ENCODE results near the gene CXCL13. TPM values are rescaled to one million over a fixed set of nuclear protein-coding genes. Genes with fewer than 3 reads are reported as not detected.

Gene CXCL13
- total and polyA plus RNA-seq, 2 experiments from 2014 or later = not detected

- no peaks in the 10 kb centered on the region for H3K79me2 ChIP-seq (replicated peaks; ENCODE audit: insufficient read depth)
- no peak for DNase-seq (ENCODE audit: low spot score)
- H3K9me3 Mint-ChIP-seq = no peaks in the 10 kb centered on the region
- no peak overlapping the region for H3K4me3 Mint-ChIP-seq
- no peak overlapping the region for H3K4me3 ChIP-seq
- H4K20me1 ChIP-seq (replicated peaks; ENCODE audit: insufficient read depth) = no peaks in the 10 kb centered on the region
- no peaks in the 10 kb centered on the region for H3K36me3 ChIP-seq (ENCODE audit: insufficient read depth)
- peaks cover 2% of the 10 kb centered on the region; the same call in 1 of the 3 replicates for H3K4me1 Mint-ChIP-seq
- peaks cover 2% of the 10 kb centered on the region for H3K27me3 Mint-ChIP-seq (ENCODE audit: insufficient read depth, low read depth, poor library complexity)
- H3K36me3 Mint-ChIP-seq (ENCODE audit: low read depth) = no peaks in the 10 kb centered on the region
- H3K27ac Mint-ChIP-seq = no peak overlapping the region
- H3K4me2 ChIP-seq = no peak overlapping the region
- H3K27me3 ChIP-seq (ENCODE audit: insufficient read depth) = no peaks in the 10 kb centered on the region
- H3K4me1 ChIP-seq (ENCODE audit: insufficient read depth) = no peaks in the 10 kb centered on the region
- TF ChIP-seq ZNF114 (CRISPR knock-in tag; IDR thresholded peaks at IDR 0.05) = no peak
- TF ChIP-seq EZH2phosphoT487 (IDR thresholded peaks at IDR 0.05; ENCODE audit: unreplicated experiment) = no peak
- no peak for TF ChIP-seq ZNF331 (CRISPR knock-in tag; IDR thresholded peaks at IDR 0.05; ENCODE audit: low read depth)
- TF ChIP-seq ETS1 (IDR thresholded peaks at IDR 0.05) = no peak
- H3K27ac ChIP-seq (ENCODE audit: low read depth) = no peak overlapping the region
- H3K9me2 ChIP-seq (ENCODE audit: insufficient read depth) = no peaks in the 10 kb centered on the region
- 0 out of 2 replicates have a peak overlapping the region, but pooled peaks have one; percentile 16 for H2AFZ ChIP-seq
- no peaks in the 10 kb centered on the region for H3F3A ChIP-seq (replicated peaks; ENCODE audit: low read depth)
- ATAC-seq = no peak
Observed at GRCh38 chr4:77601614-77602187, 3.9 kb upstream of the CXCL13 start.

GRCh38 chr4:77613267-77613666 is 7.6 kb downstream of the CXCL13 start:
- H3K9me3 Mint-ChIP-seq = no peaks in the 10 kb centered on the region
- H3K4me3 ChIP-seq = no peak overlapping the region
- no peak overlapping the region for H3K27ac Mint-ChIP-seq
- no peak for TF ChIP-seq EZH2 (IDR thresholded peaks at IDR 0.05; ENCODE audit: low read depth, unreplicated experiment)
- H3K4me2 ChIP-seq = no peak overlapping the region
- ATAC-seq (no peak), DNase-seq (ENCODE audit: low spot score) (no peak)
- H3K4me1 Mint-ChIP-seq = no peaks in the 10 kb centered on the region
- no peaks in the 10 kb centered on the region for H3F3A ChIP-seq (replicated peaks; ENCODE audit: low read depth)
- H3K36me3 Mint-ChIP-seq (ENCODE audit: low read depth) = no peaks in the 10 kb centered on the region
- no peaks in the 10 kb centered on the region for H3K27me3 ChIP-seq (ENCODE audit: insufficient read depth)
- H3K9me2 ChIP-seq (ENCODE audit: insufficient read depth) = no peaks in the 10 kb centered on the region
- no peaks in the 10 kb centered on the region for H4K20me1 ChIP-seq (replicated peaks; ENCODE audit: insufficient read depth)
- H3K27me3 Mint-ChIP-seq (ENCODE audit: insufficient read depth, low read depth, poor library complexity) = peaks cover 3% of the 10 kb centered on the region
- no peaks in the 10 kb centered on the region for H3K36me3 ChIP-seq (ENCODE audit: insufficient read depth)
- H3K4me1 ChIP-seq (ENCODE audit: insufficient read depth) = no peaks in the 10 kb centered on the region
- H3K4me3 Mint-ChIP-seq = no peak overlapping the region
- no peak overlapping the region for H3K27ac ChIP-seq (ENCODE audit: low read depth)
- 0 out of 2 replicates have a peak overlapping the region, but pooled peaks have one; percentile 59 for H2AFZ ChIP-seq
- no peaks in the 10 kb centered on the region for H3K79me2 ChIP-seq (replicated peaks; ENCODE audit: insufficient read depth)

GRCh38 chr4:77615153-77615552 is 9.5 kb downstream of the CXCL13 start:
- Histone ChIP-seq H3K4me1 (ENCODE audit: insufficient read depth) (no peaks in the 10 kb centered on the region), H3K9me2 (ENCODE audit: insufficient read depth) (no peaks in the 10 kb centered on the region), H3K4me3 (no peak overlapping the region), H3K36me3 (ENCODE audit: insufficient read depth) (no peaks in the 10 kb centered on the region), H3K27me3 (ENCODE audit: insufficient read depth) (no peaks in the 10 kb centered on the region), H3K27ac (ENCODE audit: low read depth) (no peak overlapping the region), H2AFZ (no peak overlapping the region), H3K79me2 (replicated peaks; ENCODE audit: insufficient read depth) (no peaks in the 10 kb centered on the region), H3F3A (replicated peaks; ENCODE audit: low read depth) (no peaks in the 10 kb centered on the region), H3K4me2 (no peak overlapping the region), H4K20me1 (replicated peaks; ENCODE audit: insufficient read depth) (no peaks in the 10 kb centered on the region)
- H3K36me3 Mint-ChIP-seq (ENCODE audit: low read depth) = no peaks in the 10 kb centered on the region
- ATAC-seq = no peak
- H3K27me3 Mint-ChIP-seq (ENCODE audit: insufficient read depth, low read depth, poor library complexity) = peaks cover 1% of the 10 kb centered on the region
- H3K4me3 Mint-ChIP-seq = no peak overlapping the region
- H3K27ac Mint-ChIP-seq = no peak overlapping the region
- H3K4me1 Mint-ChIP-seq = peaks cover 8% of the 10 kb centered on the region; the same call in 2 of the 3 replicates
- H3K9me3 Mint-ChIP-seq = no peaks in the 10 kb centered on the region
- TF ChIP-seq NANOG (IDR thresholded peaks at IDR 0.05; ENCODE audit: borderline replicate concordance) (no peak), REST (IDR thresholded peaks at IDR 0.05; ENCODE audit: unreplicated experiment) (no peak), JUNB (IDR thresholded peaks at IDR 0.05; ENCODE audit: unreplicated experiment) (no peak)
- no peak for DNase-seq (ENCODE audit: low spot score)
